ENCODE measurements around the gene PACS2. TPM values are rescaled to one million over a fixed set of nuclear protein-coding genes. Genes with fewer than 3 reads are reported as not detected.

PACS2 gene
- total and polyA plus RNA-seq, 4 donors: 5.1 to 21.9 (median 9.8) TPM

- TF ChIP-seq FOXA2 (IDR thresholded peaks at IDR 0.05): no peak
Observed at GRCh38 chr14:105393151-105393550, 78.6 kb downstream of the PACS2 start (continued).

- peaks cover 5 to 16% (median 10%) of the 10 kb centered on the region in 4 donors for H3K4me1 ChIP-seq (ENCODE audit: control insufficient read depth in 4 of 4, insufficient read depth in 4 of 4, low read length in 3 of 4)
- no peak overlapping the region for H3K27ac ChIP-seq (ENCODE audit: low read depth in 1 of 2, low read length in 2 of 2)
- no peak for TF ChIP-seq EGR1 (IDR thresholded peaks at IDR 0.05; ENCODE audit: low read depth in 2 of 2)
- no peak for TF ChIP-seq NR2F2 (IDR thresholded peaks at IDR 0.05)
- TF ChIP-seq RAD21 (IDR thresholded peaks at IDR 0.05): no peak
- TF ChIP-seq HNF4A (conservative IDR thresholded peaks at IDR 0.05): no peak
- TF ChIP-seq FOXA2 (IDR thresholded peaks at IDR 0.05): no peak
- no peak for TF ChIP-seq SP1 (IDR thresholded peaks at IDR 0.05)
- no peak for TF ChIP-seq YY1 (IDR thresholded peaks at IDR 0.05)
- TF ChIP-seq GABPA (IDR thresholded peaks at IDR 0.05 in 1 of 2, conservative IDR thresholded peaks at IDR 0.05 in 1 of 2): no peak
- TF ChIP-seq RXRA (IDR thresholded peaks at IDR 0.05): no peak
- TF ChIP-seq FOXA1 (IDR thresholded peaks at IDR 0.05): no peak
- TF ChIP-seq REST (IDR thresholded peaks at IDR 0.05): no peak
- TF ChIP-seq JUND (IDR thresholded peaks at IDR 0.05): no peak
- no peak for TF ChIP-seq MAX (IDR thresholded peaks at IDR 0.05)
- no peak for TF ChIP-seq ATF3 (IDR thresholded peaks at IDR 0.05)
- no peak for TF ChIP-seq HNF4G (IDR thresholded peaks at IDR 0.05)
- TF ChIP-seq TAF1 (conservative IDR thresholded peaks at IDR 0.05): no peak
- no peak for TF ChIP-seq ZBTB33 (IDR thresholded peaks at IDR 0.05)
- H3K9me3 ChIP-seq (ENCODE audit: control insufficient read depth in 4 of 4, low read length in 3 of 4): no peaks in the 10 kb centered on the region
- no peak overlapping the region for H3K9ac ChIP-seq (ENCODE audit: low read depth in 1 of 2, low read length in 2 of 2)
- no peaks in the 10 kb centered on the region for H3K27me3 ChIP-seq (ENCODE audit: control insufficient read depth in 4 of 4, insufficient read depth in 4 of 4, low read length in 3 of 4)
- DNase-seq (ENCODE audit: low spot score): no peak
- H3K36me3 ChIP-seq (ENCODE audit: control insufficient read depth in 4 of 4, insufficient read depth in 3 of 4, low read depth in 1 of 4, low read length in 3 of 4): peaks cover 0 to 2% (median 0%) of the 10 kb centered on the region in 4 donors
- WGBS: 90% methylated on average over 25 of the region's 25 CpGs
- H3K4me3 ChIP-seq (ENCODE audit: low read depth in 1 of 3, low read length in 3 of 3): no peak overlapping the region
Observed at GRCh38 chr14:105394714-105395537, 80.4 kb downstream of the PACS2 start.
